ENCODE data around the gene SYNGR3.
A peak's percentile ranks its signal among the peaks of the same experiment; 100 is the strongest.
"Not testable (repeated sequence)": the region's sequence is repeated elsewhere in the genome, so short reads cannot be mapped to it uniquely, and the experiment has no call there.

The SYNGR3 gene

DNA sequence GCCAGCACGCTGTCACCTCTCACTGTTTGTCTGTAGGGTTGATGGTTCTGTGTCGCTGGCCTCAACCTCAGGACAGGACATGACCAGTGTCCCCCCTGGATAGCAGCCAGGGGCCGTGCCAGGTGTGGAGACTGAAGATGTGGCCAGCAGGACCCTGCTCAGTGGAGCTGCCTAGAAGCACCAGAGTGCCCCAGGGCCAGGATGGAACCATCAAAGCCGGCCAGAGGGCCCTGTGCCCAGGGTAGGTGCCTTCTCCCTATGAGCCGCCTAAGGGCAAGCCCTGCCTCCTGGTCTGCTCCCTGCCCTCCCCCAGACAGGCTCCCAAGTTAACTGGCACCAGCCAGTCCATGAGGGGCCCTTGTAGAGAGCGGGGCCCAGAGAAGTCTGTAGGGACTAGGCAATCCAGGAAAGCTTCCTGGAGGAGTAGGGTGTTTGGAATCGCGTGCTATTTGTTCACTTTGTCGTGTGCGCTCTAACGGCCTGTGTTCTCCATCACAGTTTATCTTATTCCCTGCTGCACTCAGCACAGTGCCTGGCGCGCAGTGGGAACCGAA lies 31.0 kb upstream of the SYNGR3 start:
- H3K36me3 ChIP-seq (ENCODE audit: control insufficient read depth, insufficient read depth, low read length), result peaks cover 19% of the 10 kb centered on the region
- TF ChIP-seq, protein P1, sequence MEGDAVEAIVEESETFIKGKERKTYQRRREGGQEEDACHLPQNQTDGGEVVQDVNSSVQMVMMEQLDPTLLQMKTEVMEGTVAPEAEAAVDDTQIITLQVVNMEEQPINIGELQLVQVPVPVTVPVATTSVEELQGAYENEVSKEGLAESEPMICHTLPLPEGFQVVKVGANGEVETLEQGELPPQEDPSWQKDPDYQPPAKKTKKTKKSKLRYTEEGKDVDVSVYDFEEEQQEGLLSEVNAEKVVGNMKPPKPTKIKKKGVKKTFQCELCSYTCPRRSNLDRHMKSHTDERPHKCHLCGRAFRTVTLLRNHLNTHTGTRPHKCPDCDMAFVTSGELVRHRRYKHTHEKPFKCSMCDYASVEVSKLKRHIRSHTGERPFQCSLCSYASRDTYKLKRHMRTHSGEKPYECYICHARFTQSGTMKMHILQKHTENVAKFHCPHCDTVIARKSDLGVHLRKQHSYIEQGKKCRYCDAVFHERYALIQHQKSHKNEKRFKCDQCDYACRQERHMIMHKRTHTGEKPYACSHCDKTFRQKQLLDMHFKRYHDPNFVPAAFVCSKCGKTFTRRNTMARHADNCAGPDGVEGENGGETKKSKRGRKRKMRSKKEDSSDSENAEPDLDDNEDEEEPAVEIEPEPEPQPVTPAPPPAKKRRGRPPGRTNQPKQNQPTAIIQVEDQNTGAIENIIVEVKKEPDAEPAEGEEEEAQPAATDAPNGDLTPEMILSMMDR (IDR thresholded peaks at IDR 0.05; ENCODE audit: insufficient read depth, low read length, poor library complexity, severe bottlenecking), result no peak
- H3K4me3 ChIP-seq (replicated peaks; ENCODE audit: low read depth, low read length), result no peak overlapping the region; the same call in 1 of the 2 replicates
- no peaks in the 10 kb centered on the region for H3K27me3 ChIP-seq (replicated peaks; ENCODE audit: control insufficient read depth, insufficient read depth, low read length)
- peak; percentile 18 for DNase-seq (ENCODE audit: extremely low read depth, insufficient read length)

- H3K36me3 ChIP-seq (ENCODE audit: control insufficient read depth, insufficient read depth, low read length), result peaks cover 21% of the 10 kb centered on the region
- TF ChIP-seq, protein P1 (IDR thresholded peaks at IDR 0.05; ENCODE audit: insufficient read depth, low read length, poor library complexity, severe bottlenecking), result peak; percentile 48
- H3K4me3 ChIP-seq (replicated peaks; ENCODE audit: low read depth, low read length), result peak within 1 kb of the TSS; percentile 69
- DNase-seq (ENCODE audit: extremely low read depth, insufficient read length), result peak; percentile 95
- H3K27me3 ChIP-seq (replicated peaks; ENCODE audit: control insufficient read depth, insufficient read depth, low read length), result no peaks in the 10 kb centered on the region
Observed at GRCh38 chr16:1959269-1960039, 30.3 kb upstream of the SYNGR3 start, which contains the start of gene NDUFB10. NDUFB10 (plus strand) TSS chr16:1959538; CDS start chr16:1959625, 87 bp downstream.

- Histone ChIP-seq H3K4me3 (replicated peaks; ENCODE audit: low read depth, low read length) (peak overlapping the region; percentile 69), H3K27me3 (replicated peaks; ENCODE audit: control insufficient read depth, insufficient read depth, low read length) (no peaks in the 10 kb centered on the region), H3K36me3 (ENCODE audit: control insufficient read depth, insufficient read depth, low read length) (peaks cover 21% of the 10 kb centered on the region)
- TF ChIP-seq, protein P1 (IDR thresholded peaks at IDR 0.05; ENCODE audit: insufficient read depth, low read length, poor library complexity, severe bottlenecking), result no peak
- peak; percentile 74 for DNase-seq (ENCODE audit: extremely low read depth, insufficient read length)
Observed at GRCh38 chr16:1960665-1961630, 28.8 kb upstream of the SYNGR3 start.

DNA sequence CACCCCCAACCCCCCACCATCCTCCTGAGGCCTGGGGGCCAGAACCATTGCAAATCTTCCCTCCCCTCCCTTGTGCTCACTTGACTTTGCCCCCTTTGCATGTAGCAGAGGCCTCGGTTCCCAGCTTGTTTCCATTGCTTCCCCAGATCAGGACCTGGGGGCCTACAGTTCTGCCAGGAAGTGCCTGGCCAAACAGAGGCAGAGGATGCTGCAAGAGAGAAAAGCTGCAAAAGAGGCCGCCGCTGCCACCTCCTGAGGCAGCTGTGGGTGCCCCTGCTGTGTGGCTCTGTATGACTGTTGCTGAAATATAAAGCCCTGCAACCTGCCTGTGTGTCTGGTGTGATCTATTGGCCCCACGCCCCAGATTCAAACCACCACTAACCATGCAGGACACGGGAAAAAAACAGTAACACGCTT lies 28.1 kb upstream of the SYNGR3 start:
- peak overlapping the region; percentile 13; the same call in 1 of the 2 replicates for H3K4me3 ChIP-seq (replicated peaks; ENCODE audit: low read depth, low read length)
- peaks cover 21% of the 10 kb centered on the region for H3K36me3 ChIP-seq (ENCODE audit: control insufficient read depth, insufficient read depth, low read length)

DNA sequence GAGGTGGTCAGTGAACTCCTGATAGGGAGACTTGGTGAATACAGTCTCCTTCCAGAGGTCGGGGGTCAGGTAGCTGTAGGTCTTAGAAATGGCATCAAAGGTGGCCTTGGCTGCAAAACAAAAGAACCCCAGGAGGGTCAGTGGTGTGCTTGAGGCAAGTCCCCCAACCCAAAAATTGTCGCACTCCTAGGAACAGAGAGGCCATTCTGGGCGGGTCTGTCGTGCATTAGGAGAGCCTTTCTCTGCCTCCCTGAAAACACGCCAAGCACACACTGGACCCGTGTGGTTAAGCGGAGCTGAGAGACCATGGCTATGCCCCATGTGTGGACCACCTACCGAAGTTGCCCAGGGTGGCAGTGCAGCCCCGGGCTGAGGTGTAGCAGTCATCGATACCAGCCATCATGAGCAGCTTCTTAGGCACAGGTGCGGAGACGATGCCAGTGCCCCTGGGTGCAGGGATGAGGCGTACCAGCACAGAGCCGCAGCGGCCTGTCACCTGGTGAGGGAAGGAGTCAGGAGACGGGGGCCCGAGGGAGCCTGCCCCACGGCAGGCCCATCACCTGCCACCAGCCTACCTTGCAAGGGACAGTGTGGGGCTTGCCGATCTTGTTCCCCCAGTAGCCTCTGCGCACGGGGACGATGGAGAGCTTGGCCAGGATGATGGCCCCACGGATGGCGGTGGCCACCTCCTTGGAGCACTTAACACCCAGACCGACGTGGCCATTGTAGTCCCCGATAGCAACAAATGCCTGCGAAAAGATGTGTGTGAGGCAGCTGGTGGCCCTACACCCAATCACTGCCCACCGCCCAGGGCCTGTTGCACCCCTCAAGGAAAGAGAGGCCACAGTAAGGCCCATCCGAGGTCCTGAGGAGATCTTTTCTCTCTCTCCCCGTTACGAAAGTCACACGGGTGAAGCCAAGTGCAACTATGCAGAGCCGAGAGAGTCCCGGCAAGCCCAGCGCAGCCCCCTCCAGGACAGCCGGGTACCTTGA lies 27.3 kb upstream of the SYNGR3 start:
- peak; percentile 21 for DNase-seq (ENCODE audit: extremely low read depth, insufficient read length)
- not testable (repeated sequence) for H3K27me3 ChIP-seq (replicated peaks; ENCODE audit: control insufficient read depth, insufficient read depth, low read length)
- peak overlapping the region; percentile 83 for H3K4me3 ChIP-seq (replicated peaks; ENCODE audit: low read depth, low read length)
- peaks cover 21% of the 10 kb centered on the region for H3K36me3 ChIP-seq (ENCODE audit: control insufficient read depth, insufficient read depth, low read length)

More for the DNA sequence above, 28.1 kb upstream of the SYNGR3 start:
- TF ChIP-seq, protein P1 (IDR thresholded peaks at IDR 0.05; ENCODE audit: insufficient read depth, low read length, poor library complexity, severe bottlenecking), result no peak
- H3K27me3 ChIP-seq (replicated peaks; ENCODE audit: control insufficient read depth, insufficient read depth, low read length), result no peaks in the 10 kb centered on the region
- DNase-seq (ENCODE audit: extremely low read depth, insufficient read length), result peak; percentile 25

Measured in GM06990 (cell line).